ENCODE results near the gene BMPR1A.

DNA sequence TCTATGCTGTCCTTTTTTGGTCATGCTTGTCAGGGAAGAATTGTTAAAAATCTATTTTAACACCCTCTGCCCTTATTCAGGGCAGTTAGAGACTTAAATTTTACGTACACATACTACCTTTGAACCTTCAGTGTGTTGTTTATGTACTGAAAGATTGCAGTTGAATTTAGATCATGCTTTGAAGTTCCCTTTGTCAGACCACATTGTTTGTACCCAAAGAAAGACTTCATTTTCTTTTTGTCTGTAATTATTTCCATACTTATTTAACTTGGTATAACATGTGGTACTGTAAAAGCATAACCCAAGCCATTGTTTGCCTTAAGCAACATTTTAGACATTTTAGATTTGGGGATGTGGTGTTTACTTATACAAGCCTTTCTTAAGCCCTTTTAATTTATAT lies 104.9 kb downstream of the BMPR1A start:
- no peak for TF ChIP-seq TAF1 (IDR thresholded peaks at IDR 0.05; ENCODE audit: borderline replicate concordance, insufficient read depth, low read length)
- no peak for TF ChIP-seq POLR2AphosphoS5 (IDR thresholded peaks at IDR 0.05; ENCODE audit: low read depth, low read length)
- TF ChIP-seq, protein P1, sequence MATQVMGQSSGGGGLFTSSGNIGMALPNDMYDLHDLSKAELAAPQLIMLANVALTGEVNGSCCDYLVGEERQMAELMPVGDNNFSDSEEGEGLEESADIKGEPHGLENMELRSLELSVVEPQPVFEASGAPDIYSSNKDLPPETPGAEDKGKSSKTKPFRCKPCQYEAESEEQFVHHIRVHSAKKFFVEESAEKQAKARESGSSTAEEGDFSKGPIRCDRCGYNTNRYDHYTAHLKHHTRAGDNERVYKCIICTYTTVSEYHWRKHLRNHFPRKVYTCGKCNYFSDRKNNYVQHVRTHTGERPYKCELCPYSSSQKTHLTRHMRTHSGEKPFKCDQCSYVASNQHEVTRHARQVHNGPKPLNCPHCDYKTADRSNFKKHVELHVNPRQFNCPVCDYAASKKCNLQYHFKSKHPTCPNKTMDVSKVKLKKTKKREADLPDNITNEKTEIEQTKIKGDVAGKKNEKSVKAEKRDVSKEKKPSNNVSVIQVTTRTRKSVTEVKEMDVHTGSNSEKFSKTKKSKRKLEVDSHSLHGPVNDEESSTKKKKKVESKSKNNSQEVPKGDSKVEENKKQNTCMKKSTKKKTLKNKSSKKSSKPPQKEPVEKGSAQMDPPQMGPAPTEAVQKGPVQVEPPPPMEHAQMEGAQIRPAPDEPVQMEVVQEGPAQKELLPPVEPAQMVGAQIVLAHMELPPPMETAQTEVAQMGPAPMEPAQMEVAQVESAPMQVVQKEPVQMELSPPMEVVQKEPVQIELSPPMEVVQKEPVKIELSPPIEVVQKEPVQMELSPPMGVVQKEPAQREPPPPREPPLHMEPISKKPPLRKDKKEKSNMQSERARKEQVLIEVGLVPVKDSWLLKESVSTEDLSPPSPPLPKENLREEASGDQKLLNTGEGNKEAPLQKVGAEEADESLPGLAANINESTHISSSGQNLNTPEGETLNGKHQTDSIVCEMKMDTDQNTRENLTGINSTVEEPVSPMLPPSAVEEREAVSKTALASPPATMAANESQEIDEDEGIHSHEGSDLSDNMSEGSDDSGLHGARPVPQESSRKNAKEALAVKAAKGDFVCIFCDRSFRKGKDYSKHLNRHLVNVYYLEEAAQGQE (IDR thresholded peaks at IDR 0.05; ENCODE audit: insufficient read depth in 1 of 2, low read depth in 2 of 2, low read length in 2 of 2): no peak
- TF ChIP-seq SIN3A (IDR thresholded peaks at IDR 0.05; ENCODE audit: borderline replicate concordance, insufficient read depth, low read length): no peak
